HG03159 (cell line): Measurements from ENCODE around the gene CRYGD.
"Not testable (repeated sequence)": the region's sequence is repeated elsewhere in the genome, so short reads cannot be mapped to it uniquely, and the experiment has no call there.

Experiments used
- ATAC-seq: cut with Tn5 transposase; IDR thresholded peaks from one replicate; pipeline ENCODE4 v1.9.1; 2021; ENCODE audit warnings: mild to moderate bottlenecking, moderate library complexity; ENCODE audit not compliant: unreplicated experiment

CRYGD gene

DNA sequence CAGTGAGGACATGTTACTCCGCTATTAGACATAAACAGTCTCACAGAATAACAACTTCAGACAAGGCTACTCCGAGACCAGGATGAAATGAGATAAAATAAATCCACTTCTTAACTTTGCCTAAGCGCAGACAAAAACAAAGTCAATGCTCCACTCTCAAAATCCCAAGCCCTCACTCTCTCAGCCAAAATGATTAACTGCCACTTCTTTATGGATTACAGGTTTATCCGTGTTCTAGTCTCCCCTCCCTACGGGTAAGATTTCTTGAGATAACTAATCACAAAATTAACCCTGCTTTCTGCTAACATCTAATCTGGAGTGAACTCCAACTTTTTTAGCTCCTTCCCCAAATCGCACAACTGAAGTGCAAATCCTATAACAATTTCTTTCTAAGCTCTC is 6.4 kb upstream of the CRYGD start:
- ATAC-seq = no peak

- no peak for ATAC-seq
These were observed 5.7 kb upstream of the CRYGD start, which contains the start of gene CRYGC for GRCh38 chr2:208129744-208130711. TSS of gene CRYGC (minus strand) at chr2:208129828. CDS start at chr2:208129792, 36 bp downstream.

- no peak for ATAC-seq
These were observed 3.8 kb upstream of the CRYGD start for GRCh38 chr2:208128136-208128535.

DNA sequence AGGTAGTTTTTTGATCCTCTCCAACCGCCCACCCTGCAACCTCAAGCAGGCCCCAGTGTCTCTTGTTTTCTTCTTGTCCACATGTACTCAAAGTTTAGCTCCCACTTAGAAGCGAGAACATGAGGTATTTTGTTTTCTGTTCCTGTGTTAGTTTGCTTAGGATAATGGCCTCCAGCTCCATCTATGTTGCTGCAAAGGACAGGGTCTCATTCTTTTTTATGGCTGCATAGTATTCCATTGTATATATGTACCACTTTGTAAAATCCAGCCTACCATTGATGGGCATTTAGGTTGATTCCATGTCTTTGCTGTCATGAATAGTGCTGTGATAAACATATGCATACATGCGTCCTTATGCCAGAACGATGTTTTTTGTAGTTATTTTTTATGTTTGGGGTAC is 2.8 kb upstream of the CRYGD start:
- ATAC-seq = no peak

GRCh38 chr2:208125251-208125650 is 927 bp upstream of the CRYGD start:
- ATAC-seq = no peak

GRCh38 chr2:208122248-208122647 is 2.1 kb downstream of the CRYGD start:
- ATAC-seq = no peak

- no peak for ATAC-seq
These were observed 5.4 kb downstream of the CRYGD start for GRCh38 chr2:208118918-208119317.

DNA sequence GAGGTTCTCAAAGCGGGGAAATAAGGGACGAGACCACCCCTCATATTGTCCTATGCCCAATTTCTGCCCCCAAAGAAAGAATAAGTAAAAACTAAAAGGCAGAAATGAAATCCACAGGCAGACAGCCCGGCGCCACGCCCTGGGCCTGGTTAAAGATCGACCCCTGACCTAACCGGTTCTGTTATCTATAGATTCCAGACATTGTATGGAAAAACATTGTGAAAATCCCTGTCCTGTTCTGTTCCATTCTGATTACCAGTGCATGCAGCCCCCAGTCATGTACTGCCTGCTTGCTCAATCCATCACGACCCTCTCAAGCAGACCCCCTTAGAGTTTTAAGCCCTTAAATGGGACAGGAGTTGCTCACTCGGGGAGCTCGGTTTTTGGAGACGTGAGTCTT is 6.9 kb downstream of the CRYGD start:
- ATAC-seq = not testable (repeated sequence)

- no peak for ATAC-seq
These were observed 11.4 kb downstream of the CRYGD start for GRCh38 chr2:208112969-208113368.

GRCh38 chr2:208112273-208112745 is 12.0 kb downstream of the CRYGD start:
- not testable (repeated sequence) for ATAC-seq

GRCh38 chr2:208103616-208104015 is 20.7 kb downstream of the CRYGD start:
- ATAC-seq = no peak

GRCh38 chr2:208101716-208102631 is 22.4 kb downstream of the CRYGD start:
- ATAC-seq = no peak

GRCh38 chr2:208099682-208100470 is 24.4 kb downstream of the CRYGD start:
- no peak for ATAC-seq

GRCh38 chr2:208098701-208099100 is 25.6 kb downstream of the CRYGD start:
- ATAC-seq = not testable (repeated sequence)

DNA sequence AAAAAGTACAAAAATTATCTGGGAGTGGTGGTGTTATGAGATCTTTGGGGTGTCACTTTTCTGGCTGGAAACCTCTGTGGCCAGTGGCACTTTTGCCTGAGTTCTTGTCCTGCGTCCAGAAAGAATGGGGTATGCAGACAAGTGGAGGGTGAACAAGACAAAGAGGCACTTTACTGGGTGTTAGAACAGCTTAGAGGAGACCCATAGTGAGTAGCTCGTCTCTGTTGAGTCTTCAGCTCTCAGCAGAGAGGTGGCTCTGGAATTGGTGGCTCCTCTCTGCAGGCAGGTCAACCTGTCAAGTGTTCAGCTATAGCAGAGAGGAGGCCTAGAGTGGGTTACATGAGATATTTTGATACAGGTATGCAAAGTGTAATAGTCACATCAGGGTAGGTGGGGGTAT is 26.1 kb downstream of the CRYGD start:
- no peak for ATAC-seq

- no peak for ATAC-seq
These were observed 26.5 kb downstream of the CRYGD start for GRCh38 chr2:208097801-208098200.

DNA sequence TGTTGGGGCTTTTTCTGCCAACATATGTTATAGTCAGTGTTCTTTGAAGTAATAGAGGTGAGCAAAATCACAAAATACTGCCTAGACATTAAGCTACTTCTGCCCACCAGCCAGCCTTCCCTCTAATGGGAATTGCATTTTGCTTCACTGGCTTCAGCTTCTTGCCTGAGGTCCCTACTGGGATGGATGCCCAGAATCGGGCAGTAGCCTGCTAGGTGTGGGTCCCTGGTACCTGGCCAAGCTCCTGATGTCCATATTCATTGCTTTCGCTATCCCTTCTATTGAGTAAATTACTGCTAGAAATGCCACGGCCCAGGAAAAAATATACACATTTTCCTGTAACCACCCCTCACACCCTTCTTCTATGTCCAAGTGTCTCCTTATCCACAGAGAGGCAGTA is 27.0 kb downstream of the CRYGD start:
- ATAC-seq = no peak

DNA sequence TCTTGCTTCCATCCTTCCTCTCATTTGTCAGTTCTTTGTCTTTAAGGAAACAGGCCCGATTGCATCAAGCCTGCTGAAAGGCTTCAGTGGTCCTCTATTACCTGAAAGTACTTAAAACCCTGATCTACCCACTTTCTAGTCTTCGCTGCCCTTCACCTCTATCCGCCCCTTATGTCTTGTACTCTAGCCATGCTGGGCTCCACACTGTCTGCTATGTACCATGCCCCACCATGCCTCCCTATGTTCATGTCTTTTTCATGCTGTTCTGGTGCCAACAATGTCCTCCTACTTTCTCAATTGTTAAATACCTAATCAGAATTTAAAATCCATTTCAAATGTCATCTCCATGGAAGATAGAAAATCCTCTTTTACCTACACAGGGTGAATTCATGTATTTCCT is 28.2 kb downstream of the CRYGD start:
- no peak for ATAC-seq

- ATAC-seq = no peak
These were observed 31.2 kb downstream of the CRYGD start for GRCh38 chr2:208093128-208093527.

DNA sequence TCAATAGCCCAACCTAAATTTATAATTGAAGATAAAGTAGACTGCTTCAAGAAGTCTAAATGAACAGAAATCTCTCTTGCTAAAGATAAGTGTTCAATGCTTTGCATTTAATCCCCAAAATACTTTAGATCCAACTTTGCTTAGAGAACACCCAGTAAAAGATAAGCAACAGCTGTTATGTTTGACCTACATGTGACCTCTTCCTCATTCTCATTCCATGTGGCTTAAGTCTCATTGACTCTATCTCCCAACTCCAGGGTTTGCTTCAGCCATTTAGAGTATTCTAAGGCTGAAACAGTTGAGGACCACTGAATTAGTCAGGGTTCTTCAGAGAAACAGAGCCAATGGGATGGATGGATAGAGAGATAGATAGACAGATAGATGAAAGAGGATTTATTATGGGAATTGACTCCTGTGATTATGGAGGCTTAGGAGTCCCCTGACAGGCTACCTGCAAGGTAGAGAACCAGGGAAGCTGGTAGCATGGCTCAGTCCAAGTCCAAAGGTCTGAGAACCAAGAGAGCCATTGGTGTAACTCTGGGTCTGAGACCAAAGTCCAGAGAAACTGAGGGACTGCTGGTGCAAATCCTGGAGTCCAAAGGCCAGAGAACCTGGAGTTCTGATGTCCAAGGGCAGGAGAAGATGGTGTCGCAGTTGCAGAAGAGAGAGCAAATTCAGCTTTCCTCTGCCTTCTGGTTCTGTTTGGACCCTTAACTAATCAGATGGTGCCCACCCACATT is 32.1 kb downstream of the CRYGD start:
- ATAC-seq = no peak
